ENCODE measurements around the gene ZNF512B.

ZNF512B gene

DNA sequence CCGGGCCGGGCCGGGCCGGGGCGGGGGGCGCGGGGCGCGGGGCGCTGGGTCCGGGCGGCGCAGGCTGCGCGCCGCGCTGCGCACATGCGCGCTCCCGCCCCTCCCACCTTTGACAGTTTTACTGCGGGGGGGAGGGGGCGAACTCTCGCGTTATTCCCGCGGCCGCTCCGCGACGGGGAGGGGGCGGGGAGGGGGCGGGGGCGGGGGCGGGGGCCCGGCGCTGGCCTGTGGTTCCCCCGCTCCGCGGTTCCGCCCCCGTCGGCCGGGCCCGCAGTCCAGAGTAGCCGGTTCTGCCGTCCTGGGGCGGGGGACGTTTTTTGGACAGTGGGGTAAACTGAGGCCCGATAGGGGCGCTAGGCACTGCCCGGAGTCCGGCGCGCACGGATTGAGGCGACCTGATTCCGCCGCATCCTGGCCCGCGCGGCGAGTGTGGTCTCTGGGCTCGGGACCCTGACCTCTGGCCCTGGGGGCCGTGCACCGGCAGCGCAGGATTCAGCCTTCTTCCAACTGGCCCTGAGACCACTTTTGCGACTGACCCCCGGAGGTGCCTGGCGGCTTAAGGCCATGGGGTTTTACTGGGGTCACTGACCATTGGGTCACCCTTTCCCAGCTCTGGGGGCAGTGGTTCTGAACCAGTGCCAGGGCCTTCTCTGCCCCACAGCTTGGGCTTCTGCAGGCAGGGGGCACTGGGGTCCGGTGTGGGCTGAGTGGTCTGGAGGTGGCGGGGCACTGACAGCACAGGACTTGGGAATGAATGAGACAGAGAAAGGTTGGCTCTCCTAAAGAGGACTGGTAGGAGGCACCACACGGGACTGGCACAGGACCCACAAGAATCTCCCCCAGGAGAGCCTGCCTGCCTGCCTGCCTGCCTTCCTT is at the start of gene ZNF512B:
ZNF512B (minus strand) TSS at position 93 of the 876 bp plus-strand sequence. CDS start 1,980 bp downstream, outside the sequence.
- TF ChIP-seq GATA3 (IDR thresholded peaks at IDR 0.05; ENCODE audit: low read depth, low read length) (no peak), GATA2 (IDR thresholded peaks at IDR 0.05; ENCODE audit: low read depth, low read length) (no peak)

DNA sequence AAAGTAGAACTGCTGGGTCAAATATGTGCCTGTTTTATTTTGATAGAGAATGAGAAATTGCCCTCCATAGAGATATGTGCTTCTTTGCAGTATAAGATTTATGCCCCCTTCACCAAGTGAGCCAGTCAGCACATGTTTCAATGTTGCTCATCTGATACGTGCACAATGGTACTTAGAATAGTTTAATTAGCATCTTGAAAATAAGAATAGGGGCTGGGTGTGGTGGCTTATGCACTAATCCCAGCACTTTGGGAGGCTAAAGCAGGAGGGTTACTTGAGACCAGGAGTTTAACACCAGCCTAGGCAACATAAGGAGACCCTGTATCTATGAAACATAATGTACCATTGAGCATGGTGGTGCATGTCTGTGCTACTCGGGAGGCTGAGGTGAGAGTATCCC is 45.9 kb upstream of the ZNF512B start:
- no peak for TF ChIP-seq GATA2 (IDR thresholded peaks at IDR 0.05; ENCODE audit: low read depth, low read length)
- no peak for TF ChIP-seq GATA3 (IDR thresholded peaks at IDR 0.05; ENCODE audit: low read depth, low read length)

GRCh38 chr20:64011366-64011779 is 41.6 kb upstream of the ZNF512B start:
- TF ChIP-seq GATA3 (IDR thresholded peaks at IDR 0.05; ENCODE audit: low read depth, low read length): no peak
- TF ChIP-seq GATA2 (IDR thresholded peaks at IDR 0.05; ENCODE audit: low read depth, low read length): no peak

- TF ChIP-seq GATA3 (IDR thresholded peaks at IDR 0.05; ENCODE audit: low read depth, low read length): no peak
- TF ChIP-seq GATA2 (IDR thresholded peaks at IDR 0.05; ENCODE audit: low read depth, low read length): no peak
Observed at GRCh38 chr20:64010711-64011237, 41.0 kb upstream of the ZNF512B start.

DNA sequence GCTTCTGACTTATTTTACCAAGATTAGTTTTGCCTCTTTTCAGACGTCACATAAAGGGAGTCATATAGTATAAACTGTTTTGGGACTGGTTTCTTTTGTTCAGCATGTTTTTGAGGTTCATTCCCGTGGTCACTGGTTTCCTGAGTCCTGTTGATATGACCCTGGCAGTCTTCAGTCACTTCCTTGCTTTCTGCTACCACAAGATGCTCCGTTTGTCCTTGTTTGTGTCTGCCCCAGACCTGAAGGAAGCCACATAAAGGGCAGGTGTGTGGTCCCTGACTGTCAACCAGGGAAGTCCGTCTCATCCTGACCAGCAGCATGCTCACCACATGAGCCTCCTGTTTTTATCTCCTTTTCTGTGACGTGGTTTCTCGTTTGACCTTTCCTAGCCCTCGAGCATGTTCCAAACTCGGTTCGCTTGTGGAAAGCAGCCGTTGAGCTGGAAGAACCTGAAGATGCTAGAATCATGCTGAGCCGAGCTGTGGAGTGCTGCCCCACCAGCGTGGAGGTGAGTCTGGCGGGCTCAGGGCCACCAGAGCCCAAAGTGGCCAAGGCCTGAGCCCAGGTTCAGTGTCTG is 40.2 kb upstream of the ZNF512B start:
- no peak for TF ChIP-seq GATA2 (IDR thresholded peaks at IDR 0.05; ENCODE audit: low read depth, low read length)
- TF ChIP-seq GATA3 (IDR thresholded peaks at IDR 0.05; ENCODE audit: low read depth, low read length): no peak

- TF ChIP-seq GATA3 (IDR thresholded peaks at IDR 0.05; ENCODE audit: low read depth, low read length): no peak
- no peak for TF ChIP-seq GATA2 (IDR thresholded peaks at IDR 0.05; ENCODE audit: low read depth, low read length)
Observed at GRCh38 chr20:64006902-64007301, 37.2 kb upstream of the ZNF512B start.

- no peak for TF ChIP-seq GATA3 (IDR thresholded peaks at IDR 0.05; ENCODE audit: low read depth, low read length)
- no peak for TF ChIP-seq GATA2 (IDR thresholded peaks at IDR 0.05; ENCODE audit: low read depth, low read length)
Observed at GRCh38 chr20:64006490-64006889, 36.8 kb upstream of the ZNF512B start.

DNA sequence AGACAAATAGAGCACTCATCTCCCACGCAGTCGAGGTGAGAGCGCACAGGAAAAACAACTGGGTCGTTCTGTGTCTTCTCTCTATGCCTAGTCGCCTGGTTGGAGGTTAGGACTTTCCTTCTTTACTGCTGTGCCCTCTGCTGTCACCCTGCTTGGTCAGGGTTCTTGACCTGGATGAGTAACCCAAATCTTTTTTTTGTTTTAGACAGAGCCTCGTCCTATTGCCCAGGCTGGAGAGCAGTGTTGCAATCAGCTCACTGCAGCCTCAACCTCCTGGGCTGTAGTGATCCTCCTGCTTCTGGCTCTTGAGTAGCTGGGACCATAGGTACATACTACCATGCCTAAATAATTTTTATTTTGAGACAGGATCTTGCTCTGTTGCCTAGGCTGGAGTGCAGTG is 35.7 kb upstream of the ZNF512B start:
- TF ChIP-seq GATA2 (IDR thresholded peaks at IDR 0.05; ENCODE audit: low read depth, low read length): no peak
- no peak for TF ChIP-seq GATA3 (IDR thresholded peaks at IDR 0.05; ENCODE audit: low read depth, low read length)

GRCh38 chr20:64003960-64004725 is 34.4 kb upstream of the ZNF512B start:
- TF ChIP-seq GATA2 (IDR thresholded peaks at IDR 0.05; ENCODE audit: low read depth, low read length): no peak
- no peak for TF ChIP-seq GATA3 (IDR thresholded peaks at IDR 0.05; ENCODE audit: low read depth, low read length)

GRCh38 chr20:64001607-64002011 is 31.9 kb upstream of the ZNF512B start:
- TF ChIP-seq GATA2 (IDR thresholded peaks at IDR 0.05; ENCODE audit: low read depth, low read length) (no peak), GATA3 (IDR thresholded peaks at IDR 0.05; ENCODE audit: low read depth, low read length) (no peak)

GRCh38 chr20:64000906-64001305 is 31.2 kb upstream of the ZNF512B start:
- TF ChIP-seq GATA2 (IDR thresholded peaks at IDR 0.05; ENCODE audit: low read depth, low read length): no peak
- no peak for TF ChIP-seq GATA3 (IDR thresholded peaks at IDR 0.05; ENCODE audit: low read depth, low read length)

GRCh38 chr20:63982937-63983336 is 13.2 kb upstream of the ZNF512B start:
- TF ChIP-seq GATA2 (IDR thresholded peaks at IDR 0.05; ENCODE audit: low read depth, low read length): no peak
- TF ChIP-seq GATA3 (IDR thresholded peaks at IDR 0.05; ENCODE audit: low read depth, low read length): no peak

GRCh38 chr20:63980806-63981728 is 11.3 kb upstream of the ZNF512B start, which contains the start of gene PRPF6:
PRPF6 (plus strand) TSS chr20:63981132; CDS start chr20:63981246, 114 bp downstream.
- TF ChIP-seq GATA2 (IDR thresholded peaks at IDR 0.05; ENCODE audit: low read depth, low read length): no peak
- no peak for TF ChIP-seq GATA3 (IDR thresholded peaks at IDR 0.05; ENCODE audit: low read depth, low read length)

All from SH-SY5Y (cell line).